Fibroblast of skin of back (primary cell): Measurements from ENCODE around the gene ZNF25. TPM values are rescaled to one million over a fixed set of nuclear protein-coding genes. Genes with fewer than 3 reads are reported as not detected.
"Not testable (repeated sequence)": the region's sequence is repeated elsewhere in the genome, so short reads cannot be mapped to it uniquely, and the experiment has no call there.

Experiments
- DNase-seq: peaks from one replicate; pipeline ENCODE4 v3.0.0-alpha.2; 2013
- polyA plus RNA-seq, 2 experiments: library from polyadenylated mRNA; unstranded; fragments of 120-200 nt; gene quantifications; one replicate each; pipeline ENCODE4 v1.2.1, GENCODE V29; 2013; ENCODE audit not compliant: insufficient read length in 2 of 2

The ZNF25 gene
- polyA plus RNA-seq (2013, experiment 1 of 2; ENCODE audit: insufficient read length), result 6.4 TPM
- 13.0 TPM for polyA plus RNA-seq (2013, experiment 2 of 2; ENCODE audit: insufficient read length)

DNA sequence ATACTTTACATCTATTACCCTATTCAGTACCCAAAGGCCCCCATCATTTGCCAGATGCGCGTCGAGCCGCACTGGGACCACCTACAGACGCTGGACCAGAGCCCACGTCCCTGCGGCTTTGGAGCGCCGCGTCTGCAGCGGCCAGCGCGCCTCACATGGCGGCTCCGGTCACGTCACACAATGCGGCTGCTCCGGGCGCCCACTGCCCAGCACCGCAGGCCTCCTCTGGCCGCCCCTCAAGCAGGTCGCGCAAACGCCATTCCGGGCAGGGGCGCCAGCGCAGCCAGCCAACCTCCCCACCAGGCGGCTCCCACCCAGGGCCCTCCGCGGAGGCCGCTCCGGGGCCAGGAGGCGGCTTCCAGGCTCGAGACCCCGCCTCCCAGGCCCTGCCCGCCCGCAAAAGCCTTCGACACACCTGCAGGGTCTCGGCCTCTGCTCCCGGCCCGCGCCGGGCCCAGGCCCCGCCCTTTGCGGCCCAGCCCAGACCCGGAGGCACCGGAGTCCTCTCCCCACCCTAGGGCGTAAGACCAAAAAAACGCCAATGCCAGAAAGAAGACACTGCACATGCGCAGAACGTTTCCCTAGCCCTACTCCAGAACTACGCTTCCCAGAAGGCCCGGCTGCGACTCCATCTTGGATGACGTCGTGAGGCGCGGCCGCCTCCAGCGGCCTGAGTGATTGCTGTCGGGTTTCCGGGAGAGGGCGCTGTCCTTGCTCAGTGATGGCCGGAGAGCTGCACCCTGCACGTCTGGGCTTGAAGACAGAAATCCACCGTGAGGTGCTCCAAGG lies at the start of gene ZNF25:
Gene ZNF25 (minus strand): TSS at position 557 of the 789 bp plus-strand sequence. CDS start 4,925 bp downstream, outside the sequence.
- peak; percentile 98 for DNase-seq

DNA sequence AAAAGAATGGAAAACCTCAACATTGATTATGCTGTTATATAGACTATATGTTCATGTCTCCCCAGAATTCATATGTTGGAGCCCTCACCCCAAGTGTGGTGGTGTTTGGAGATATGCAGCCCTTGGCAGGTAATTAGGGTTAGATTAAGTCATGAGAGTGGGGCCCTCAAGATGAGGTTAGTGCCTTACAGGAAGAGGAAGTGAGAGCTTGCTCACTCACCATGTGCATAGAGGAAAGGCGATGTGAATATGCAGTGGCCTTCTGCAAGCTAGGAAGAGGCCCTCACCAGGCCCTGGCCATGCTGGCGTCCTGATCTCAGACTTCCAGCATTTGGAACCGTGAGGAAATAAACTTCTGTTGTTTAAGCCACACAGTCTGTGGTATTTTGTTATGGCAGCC lies 48.8 kb upstream of the ZNF25 start:
- no peak for DNase-seq

DNA sequence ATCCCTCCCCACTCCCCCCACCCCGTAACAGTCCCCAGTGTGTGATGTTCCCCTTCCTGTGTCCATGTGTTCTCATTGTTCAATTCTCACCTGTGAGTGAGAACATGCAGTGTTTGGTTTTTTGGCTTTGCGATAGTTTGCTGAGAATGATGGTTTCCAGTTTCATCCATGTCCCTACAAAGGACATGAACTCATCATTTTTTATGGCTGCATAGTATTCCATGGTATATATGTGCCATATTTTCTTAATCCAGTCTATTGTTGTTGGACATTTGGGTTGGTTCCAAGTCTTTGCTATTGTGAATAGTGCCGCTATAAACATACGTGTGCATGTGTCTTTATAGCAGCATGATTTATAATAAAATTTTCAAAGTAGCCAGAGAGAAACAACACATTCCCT lies 42.7 kb upstream of the ZNF25 start:
- not testable (repeated sequence) for DNase-seq

DNA sequence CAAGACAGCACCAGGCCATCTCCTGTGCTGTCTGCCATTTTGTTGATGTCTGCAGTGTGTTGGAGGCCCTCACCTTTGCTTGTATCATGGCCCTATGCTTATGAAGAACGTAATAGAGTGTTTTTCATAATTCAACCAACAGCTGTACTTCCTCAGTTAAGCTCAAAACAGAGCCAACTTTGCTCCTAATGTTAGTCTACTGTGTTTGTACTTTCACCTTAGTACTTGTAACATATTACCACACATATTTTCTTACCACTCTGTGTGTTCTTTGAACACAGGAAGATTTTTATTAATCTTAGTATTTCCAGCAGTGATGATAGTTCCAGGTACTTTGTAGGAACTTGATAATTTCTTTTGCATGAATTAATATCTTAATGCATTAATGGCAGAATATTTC lies 39.9 kb upstream of the ZNF25 start:
- DNase-seq, result no peak

DNA sequence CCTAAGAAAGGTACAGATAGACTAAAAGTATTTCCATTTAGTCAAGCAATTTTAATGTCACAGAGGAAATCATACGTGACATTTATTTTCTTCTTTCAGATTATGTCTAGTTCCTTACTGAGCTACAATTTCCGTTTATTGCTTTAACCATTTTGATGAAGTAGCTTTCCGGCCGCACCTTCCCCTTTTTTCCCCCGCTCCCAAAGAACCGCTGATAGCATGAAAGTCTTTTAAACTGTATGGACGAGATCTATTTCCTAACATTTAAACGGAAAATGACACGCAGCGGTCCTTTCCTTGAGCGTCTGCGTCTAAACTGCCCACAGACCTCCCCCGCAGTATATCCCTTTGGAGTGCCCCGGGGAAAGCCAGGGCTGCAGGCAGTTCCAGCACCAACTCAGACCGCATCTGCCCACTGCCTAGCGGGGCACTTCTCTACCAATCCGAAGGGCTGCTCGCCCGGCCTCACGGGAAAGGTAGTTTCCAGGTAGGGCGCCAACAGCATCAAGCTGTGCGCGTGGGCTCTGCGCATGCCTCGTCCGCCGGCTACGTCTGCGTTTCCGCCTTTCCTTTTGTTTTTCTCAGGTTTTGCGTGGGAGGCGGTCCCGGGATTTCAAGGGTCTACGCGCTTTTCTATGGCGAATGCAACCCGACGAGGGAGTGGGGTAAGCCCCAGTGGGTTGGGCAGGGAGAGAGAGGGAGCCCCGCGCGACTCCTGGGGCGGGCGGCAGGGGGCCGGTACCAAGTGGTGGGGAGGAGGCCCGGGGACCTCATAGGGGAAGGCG lies 33.9 kb upstream of the ZNF25 start, which contains the start of gene ZNF33A:
Gene ZNF33A (plus strand): TSS at position 557 of the 785 bp plus-strand sequence. CDS start 1,667 bp downstream, outside the sequence.
- DNase-seq, result peak; percentile 80

DNA sequence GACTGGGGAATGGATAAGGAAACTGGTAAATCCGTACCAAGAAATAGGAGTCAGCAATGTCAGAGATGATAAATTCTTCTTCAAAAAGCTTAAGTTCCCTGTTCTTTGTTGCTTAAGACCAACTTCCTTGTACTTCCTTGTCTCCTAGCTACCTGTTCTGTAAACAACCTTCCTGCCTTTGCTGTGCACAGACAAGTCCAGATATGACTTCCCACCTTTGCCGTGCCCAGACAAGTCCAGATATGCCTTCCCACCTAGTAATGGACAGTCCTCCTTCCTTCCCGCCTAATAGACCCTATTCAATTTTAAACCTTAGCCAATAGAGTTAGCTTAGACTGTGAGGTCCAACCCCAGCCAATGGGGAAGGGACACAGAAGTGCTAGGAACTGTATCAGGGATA lies 31.5 kb upstream of the ZNF25 start:
- DNase-seq, result no peak

DNA sequence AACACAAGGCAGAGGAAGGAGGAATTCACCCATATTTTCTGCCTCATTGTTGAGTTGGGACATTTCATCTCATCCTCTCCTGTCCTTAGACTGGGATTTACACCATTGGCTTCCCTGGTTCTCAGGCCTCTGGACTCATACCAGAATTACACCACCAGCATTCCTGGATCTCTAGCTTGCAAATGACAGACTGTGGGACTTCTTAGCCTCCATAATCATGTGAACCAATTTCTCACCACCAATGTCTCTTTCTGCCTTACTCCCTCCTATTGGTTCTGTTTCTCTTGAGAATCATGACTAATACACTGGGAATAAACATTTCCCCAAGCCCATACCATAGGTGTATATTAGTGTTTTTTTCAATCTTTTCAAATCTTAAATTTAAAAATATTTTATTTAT lies 31.1 kb upstream of the ZNF25 start:
- no peak for DNase-seq

DNA sequence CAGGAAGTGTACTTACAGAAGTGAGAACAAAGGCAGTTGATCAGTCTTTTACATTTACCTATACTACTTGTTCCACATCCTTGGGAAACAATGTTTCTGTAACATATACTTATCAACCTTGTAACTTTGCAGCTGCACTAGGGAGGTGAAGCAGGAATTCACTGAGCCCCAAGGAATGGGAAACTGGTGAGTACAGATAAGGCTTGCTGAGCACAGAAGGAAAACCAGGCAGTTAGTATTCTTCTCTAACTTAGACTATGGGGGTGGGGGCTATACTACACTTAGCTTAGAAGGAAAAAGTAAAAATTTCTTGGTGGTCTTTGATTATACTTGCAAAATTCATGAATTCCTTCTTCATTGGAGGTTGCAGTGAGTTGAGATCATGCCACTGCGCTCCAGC lies 27.1 kb upstream of the ZNF25 start:
- DNase-seq, result no peak

DNA sequence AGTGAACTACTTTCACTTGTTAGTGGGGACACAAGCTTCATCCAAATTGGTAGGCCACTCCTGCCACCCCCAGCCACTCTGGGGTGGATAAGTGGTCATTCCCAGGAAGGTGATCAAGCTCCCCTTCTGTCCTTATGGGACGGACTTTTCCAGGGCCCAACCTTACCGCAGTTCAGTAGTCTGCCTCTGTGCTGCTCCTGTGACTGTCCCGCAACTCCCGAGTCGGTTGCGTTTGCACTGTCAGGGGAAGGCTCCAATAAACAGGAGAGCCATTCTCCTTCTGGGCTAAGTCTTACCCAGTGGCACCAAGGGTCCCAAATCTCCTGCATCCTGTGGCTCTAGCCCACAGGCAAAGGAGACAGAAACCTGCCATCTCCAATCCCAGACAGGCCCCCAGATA lies 26.6 kb upstream of the ZNF25 start:
- DNase-seq, result no peak

DNA sequence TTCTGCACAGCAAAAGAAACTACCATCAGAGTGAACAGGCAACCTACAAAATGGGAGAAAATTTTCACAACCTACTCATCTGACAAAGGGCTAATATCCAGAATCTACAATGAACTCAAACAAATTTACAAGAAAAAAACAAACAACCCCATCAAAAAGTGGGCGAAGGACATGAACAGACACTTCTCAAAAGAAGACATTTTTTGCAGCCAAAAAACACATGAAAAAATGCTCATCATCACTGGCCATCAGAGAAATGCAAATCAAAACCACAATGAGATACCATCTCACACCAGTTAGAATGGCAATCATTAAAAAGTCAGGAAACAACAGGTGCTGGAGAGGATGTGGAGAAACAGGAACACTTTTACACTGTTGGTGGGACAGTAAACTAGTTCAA lies 24.0 kb upstream of the ZNF25 start:
- DNase-seq, result not testable (repeated sequence)

DNA sequence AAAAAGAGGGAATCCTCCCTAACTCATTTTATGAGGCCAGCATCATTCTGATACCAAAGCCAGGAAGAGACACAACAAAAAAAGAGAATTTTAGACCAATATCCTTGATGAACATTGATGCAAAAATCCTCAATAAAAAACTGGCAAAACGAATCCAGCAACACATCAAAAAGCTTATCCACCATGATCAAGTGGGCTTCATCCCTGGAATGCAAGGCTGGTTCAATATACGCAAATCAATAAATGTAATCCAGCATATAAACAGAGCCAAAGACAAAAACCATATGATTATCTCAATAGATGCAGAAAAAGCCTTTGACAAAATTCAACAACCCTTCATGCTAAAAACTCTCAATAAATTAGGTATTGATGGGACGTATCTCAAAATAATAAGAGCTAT lies 22.5 kb upstream of the ZNF25 start:
- DNase-seq, result not testable (repeated sequence)

DNA sequence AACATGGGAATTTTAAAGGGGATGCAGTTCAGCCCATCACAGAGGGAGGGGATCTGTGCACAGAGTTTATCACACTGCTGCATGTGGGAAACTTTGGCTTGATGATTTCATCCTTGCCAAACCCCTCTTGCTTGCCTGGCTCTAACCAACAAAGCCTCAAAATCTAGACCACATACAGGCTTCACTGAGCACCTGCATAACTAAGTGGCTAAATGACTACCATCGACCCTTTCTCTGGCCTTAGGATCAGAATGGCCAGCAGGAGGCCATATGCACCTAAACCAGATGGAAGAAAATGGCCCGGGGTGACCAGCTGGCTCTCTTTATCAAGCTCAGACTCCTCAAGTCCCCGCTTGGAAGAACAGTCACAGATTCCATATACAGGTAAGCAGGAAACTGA lies 15.6 kb upstream of the ZNF25 start:
- no peak for DNase-seq

DNA sequence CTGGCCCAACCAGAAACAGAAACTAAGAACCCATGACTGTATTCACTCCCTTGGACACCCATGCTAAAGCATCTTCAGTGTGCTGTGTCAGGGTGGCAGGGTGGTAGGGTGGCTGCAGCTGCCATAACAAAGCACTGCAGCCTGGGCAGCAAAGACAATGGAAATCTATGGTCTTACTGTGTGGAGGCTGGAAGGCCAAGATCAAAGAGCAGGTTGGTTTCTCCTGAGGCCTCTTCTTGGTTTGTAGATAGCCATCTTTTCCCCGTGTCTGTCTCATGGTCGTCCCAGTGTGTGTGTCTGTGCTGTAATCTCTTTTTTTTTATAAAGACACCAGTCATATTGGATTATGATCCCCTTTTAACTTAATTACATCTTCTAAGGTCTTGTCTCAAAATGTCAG lies 15.2 kb upstream of the ZNF25 start:
- DNase-seq, result no peak

DNA sequence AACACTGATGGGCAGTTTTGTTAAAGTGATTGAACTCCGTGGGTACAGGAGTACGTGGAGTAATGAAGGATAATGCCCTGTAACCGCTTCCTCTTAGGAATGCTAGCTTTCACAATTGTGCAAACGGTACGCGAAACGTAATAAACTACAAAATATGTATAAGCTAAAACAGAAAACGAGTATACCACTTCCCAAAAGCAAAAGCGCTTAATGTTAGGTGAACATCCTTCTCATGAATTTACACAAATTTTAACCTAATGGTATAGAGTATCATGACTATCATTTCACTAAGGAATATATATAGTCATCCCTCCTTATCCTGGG lies 395 bp upstream of the ZNF25 start:
- no peak for DNase-seq

DNA sequence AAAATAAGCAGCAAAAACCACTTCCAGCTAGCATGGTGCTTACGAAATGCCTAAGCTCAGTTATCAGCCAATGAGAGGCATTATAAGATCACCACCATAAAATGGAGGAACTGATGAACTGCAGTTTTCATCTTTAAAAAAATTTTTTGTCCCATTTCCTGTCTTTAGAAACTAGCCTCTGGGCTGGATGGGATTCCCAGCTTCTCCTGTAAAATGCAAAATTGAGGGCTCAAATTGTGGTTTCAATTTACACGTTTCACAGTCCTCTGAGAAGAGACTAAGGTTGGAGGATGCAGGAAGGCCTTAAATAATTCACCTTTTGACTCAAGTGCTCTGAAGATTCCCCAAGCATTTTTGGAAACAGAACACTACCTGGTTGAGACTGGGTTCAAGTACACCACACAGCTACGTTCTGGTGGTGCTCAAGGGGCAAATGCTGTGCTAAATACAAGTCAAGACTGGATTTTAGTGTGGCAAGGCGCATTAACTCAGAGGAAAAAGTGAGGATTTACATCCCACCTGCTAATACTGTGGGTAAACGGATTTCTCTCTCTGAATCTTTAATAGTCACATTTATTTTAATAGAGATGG lies 951 bp downstream of the ZNF25 start:
- DNase-seq, result peak; percentile 15

DNA sequence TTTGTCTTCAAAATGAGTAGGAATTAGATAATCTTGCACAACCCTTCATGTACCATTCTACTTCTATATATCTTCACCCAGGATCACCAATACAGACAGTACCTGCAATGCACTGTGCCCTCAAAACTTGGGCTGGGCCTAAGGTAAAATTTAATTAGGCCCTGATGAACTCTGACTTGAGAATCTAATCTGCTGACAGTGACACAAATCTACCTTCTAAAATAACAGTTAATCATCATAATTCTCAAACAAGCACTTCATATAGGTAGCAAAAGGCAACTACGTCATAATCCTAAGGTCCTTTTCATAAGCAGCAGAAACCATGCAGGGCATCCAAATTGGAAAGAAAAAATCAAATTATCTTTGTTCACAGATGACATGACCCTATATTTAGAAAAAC lies 4.1 kb downstream of the ZNF25 start:
- DNase-seq, result no peak

DNA sequence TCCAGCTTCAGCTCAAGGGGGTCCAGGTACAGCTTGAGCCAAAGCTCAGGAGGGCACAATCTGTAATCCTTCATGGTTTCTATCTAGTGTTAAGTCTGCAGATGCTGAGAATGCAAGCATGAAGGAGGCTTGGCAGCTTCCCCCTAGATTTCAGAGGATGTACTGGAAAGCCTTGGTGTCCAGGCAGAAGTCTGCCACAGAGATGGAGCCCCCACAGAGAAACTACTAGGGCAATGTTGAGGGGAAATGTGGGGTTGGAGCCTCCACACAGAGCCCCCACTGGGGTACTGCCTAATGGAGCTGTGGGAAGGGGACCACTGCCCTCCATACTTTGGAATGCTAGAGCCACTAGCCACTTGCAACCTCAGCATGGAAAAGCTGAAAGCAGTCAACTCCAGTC lies 11.4 kb downstream of the ZNF25 start:
- no peak for DNase-seq

DNA sequence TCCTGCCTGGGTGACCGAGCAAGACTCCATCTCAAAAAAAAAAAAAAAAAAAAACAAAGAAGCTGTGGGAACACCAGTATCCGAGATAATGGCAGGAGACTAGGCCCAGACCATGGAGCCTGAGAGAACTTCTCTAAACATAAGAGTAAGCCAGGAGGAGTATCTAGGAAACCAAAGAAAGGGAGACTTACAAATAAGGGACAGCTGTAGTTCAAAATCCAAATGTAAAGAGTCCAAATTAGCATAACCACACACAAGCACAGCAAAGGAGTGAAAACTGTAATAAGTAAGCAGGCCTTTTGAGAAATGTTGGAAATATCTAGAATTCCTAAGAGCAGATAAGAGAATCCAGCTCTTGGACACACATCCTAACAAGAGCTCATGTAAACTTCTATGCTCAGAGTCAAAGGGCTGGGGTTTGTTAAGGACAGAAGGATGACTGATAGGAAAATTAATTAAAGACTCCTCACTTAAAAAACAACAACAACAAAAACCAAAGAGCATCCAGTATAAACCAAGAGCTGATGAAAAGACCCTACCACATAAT lies 15.8 kb downstream of the ZNF25 start:
- peak; percentile 11 for DNase-seq

DNA sequence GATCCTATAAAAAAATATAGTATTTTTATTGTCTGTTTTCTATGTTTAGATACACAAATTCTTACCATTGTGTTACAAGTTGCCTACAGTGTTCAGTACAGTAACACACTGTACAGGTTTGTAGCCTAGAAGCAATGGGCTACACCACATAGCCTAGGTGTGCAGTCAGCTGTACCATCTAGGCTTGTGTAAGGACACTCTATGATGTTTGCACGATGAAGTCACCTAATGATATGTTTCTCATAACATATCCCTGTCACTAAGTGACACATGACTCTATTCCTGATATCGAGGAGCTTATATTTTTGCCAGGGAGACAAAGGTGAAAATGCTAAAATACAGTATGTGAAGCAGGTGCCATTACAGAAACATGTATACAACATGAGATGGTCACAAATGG lies 18.6 kb downstream of the ZNF25 start:
- no peak for DNase-seq

DNA sequence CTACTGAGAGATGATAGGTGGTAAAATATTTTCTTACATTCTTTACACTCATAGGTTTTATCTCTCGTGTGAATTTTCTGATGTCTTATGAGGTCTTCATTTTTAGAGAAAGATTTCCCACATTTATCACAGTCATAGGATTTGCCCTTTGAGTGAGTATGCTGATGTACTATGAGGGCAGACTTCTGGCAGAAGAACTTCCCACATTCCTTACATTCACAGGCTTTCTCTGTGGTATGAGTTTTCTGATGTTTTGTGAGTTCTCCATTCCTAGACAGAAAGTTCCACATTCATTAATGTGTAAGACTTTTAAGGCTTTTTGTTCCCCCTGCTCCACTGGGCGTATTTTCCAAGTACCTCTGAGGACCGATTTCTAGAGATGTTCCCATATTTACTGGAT lies 23.5 kb downstream of the ZNF25 start:
- peak; percentile 43 for DNase-seq

DNA sequence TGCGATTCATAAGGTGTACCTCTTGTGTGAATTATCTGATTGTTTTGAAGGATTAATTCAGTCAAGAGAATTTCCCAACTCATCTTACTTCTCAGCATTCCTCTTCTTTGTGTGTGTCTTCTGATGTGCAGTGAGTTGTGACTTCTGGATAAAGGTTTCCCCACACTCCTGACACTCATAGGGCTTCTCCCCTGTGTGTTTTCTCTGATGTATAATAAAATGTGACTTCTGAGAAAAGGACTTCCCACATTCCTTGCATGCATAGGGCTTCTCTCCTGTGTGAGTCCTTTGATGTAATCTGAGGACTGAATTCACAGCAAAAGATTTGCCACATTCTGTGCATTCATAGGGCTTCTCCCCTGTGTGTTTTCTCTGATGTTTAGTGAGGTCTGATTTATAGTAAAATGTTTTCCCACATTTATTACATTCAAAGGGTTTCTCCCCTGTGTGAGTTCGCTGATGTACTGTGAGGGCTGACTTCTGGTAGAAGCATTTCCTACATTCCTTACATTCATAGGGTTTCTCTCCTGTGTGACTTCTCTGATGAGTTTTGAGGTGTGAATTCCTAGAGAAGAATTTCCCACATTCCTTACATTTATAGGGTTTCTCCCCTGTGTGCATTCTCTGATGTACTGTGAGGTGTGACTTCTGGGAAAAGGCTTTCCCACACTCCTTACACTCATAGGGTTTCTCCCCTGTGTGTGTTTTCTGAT lies 24.2 kb downstream of the ZNF25 start:
- DNase-seq, result peak; percentile 51

DNA sequence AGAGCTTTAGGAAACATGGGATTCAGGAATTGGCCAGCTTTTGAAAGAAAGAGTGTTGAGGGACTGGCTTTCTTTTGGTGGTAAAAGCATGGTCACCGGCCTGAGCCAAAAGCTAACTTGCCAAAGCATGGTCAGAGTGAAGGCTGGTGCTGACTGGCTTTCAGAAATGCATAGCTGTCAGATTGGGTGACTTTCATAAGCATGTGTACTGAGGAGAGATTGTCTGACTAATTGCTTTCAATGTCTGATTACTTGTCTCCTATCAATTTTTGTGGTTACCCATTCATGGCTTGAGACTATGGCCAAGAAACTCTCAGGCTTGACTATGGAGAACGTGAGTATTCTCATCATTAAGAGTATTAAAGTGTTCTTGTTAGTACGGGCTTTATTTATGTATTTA lies 28.2 kb downstream of the ZNF25 start:
- DNase-seq, result no peak

DNA sequence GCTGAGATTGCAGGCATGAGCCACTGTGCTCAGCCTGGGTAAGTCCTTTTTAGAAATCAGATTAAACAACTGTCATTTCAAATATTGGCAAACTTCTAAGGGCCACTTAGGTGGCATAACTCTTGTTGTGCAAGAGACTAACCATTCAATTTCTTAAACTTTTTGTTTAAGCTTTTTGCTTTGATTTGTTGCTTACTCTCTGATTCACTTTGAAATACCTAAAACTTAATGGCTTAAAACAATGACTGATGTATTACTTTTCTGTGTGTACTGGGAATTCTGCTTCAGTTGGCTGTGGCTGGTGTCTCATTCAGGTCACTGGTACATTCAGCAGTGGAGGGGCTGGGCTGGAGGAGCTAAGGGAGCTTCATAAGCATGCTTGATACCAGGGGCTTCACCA lies 28.9 kb downstream of the ZNF25 start:
- DNase-seq, result no peak
